Fibroblast of skin of back (primary cell): ENCODE data around the gene KMT2C.
"Not testable (repeated sequence)": the region's sequence is repeated elsewhere in the genome, so short reads cannot be mapped to it uniquely, and the experiment has no call there.

Experiments
- DNase-seq: peaks from one replicate; pipeline ENCODE4 v3.0.0-alpha.2; 2013

KMT2C gene

DNA sequence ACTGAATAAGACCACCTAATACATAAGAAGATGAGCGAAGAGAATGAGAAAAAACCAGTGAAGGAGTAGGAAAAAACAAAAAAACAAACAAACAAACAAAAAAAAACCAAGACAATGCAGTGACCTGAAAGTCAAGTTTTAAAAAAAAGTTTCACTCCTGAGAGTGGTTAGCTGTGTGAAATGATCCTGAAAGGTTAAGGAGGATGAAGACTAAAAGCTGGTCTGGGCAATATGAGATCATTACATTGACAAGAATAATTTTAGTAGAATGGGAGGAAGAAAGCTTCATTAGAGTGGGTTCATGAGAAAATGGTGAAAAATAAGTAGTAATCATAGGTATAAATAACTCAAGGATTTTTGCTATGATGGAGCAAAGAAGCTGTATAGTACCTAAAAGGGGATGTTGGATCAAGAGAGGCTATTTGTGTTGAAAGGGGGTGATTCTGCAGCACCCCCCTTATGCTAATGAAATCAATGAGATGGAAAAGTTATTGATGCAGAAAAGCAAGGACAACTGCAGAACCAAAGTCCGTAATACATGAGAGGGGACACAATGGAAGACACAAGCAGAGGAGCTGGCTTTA is 80.2 kb downstream of the KMT2C start:
- no peak for DNase-seq

- peak; percentile 76 for DNase-seq
These were observed 81.7 kb downstream of the KMT2C start for GRCh38 chr7:152354061-152354460.

DNA sequence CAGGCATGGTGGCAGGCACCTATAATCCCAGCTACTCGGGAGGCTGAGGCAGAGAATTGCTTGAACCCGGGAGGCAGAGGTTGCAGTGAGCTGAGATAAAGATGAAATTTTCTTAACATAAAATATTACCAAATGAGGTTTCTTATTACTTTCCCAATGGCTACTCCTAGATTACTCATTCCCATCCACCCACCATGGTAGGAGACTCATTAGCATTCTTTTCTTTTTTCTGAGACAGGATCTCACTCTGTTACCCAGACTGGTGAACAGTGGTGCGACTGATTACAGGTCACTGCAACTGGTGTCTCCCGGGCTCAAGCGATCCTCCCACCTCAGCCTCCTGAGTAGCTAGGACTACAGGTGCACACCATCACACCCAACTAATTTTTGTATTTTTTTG is 82.5 kb downstream of the KMT2C start:
- peak; percentile 27 for DNase-seq

DNA sequence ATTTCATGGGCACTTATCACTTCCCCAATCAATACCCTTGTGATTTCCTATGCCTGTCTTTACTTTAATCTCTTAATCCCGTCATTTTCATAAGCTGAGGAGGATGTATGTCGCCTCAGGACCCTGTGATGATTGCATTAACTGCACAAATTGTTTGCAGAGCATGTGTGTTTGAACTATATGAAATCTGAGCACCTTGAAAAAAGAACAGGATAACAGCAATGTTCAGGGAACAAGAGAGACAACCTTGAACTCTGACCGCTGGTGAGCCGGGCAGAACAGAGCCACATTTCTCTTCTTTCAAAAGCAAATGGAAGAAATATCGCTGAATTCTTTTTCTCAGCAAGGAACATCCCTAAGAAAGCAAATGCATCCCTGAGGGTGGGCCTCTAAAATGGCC is 84.1 kb downstream of the KMT2C start:
- DNase-seq = not testable (repeated sequence)

- DNase-seq = no peak
These were observed 84.6 kb downstream of the KMT2C start for GRCh38 chr7:152351168-152351567.

GRCh38 chr7:152347888-152348287 is 87.9 kb downstream of the KMT2C start:
- DNase-seq = no peak

DNA sequence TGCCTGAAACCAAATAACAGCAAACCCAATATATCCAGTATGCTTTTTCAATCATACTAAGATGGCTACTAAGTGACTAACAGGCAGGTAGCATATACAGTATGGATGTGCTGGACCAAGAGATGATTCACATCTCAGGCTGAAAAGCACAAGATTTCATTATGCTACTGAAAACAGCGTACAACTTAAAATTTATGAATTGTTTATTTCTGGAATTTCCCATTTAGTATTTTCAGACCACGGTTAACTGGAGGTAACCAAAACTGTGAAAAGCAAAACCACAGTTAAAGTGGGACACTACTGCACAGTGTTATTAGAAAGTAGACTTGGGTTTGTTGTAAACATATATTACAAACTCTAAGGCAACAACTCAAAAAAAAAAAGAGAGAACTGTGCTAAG is 91.5 kb downstream of the KMT2C start:
- DNase-seq = no peak

- DNase-seq = no peak
These were observed 93.0 kb downstream of the KMT2C start for GRCh38 chr7:152342796-152343195.

DNA sequence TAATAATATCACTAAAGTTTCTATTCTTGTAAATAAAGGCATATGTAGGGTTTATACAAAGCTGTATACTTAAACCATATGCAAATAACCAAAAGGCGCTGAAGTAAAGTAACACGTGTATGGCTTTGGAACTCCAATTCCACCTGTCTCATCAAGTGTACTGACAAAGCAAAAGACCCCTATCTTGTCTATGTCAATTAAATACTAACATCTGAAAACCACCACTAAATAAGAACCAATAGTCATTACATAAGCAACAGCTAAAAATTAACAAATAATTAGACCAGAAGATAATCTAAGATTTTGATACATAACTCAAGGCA is 93.9 kb downstream of the KMT2C start:
- no peak for DNase-seq

DNA sequence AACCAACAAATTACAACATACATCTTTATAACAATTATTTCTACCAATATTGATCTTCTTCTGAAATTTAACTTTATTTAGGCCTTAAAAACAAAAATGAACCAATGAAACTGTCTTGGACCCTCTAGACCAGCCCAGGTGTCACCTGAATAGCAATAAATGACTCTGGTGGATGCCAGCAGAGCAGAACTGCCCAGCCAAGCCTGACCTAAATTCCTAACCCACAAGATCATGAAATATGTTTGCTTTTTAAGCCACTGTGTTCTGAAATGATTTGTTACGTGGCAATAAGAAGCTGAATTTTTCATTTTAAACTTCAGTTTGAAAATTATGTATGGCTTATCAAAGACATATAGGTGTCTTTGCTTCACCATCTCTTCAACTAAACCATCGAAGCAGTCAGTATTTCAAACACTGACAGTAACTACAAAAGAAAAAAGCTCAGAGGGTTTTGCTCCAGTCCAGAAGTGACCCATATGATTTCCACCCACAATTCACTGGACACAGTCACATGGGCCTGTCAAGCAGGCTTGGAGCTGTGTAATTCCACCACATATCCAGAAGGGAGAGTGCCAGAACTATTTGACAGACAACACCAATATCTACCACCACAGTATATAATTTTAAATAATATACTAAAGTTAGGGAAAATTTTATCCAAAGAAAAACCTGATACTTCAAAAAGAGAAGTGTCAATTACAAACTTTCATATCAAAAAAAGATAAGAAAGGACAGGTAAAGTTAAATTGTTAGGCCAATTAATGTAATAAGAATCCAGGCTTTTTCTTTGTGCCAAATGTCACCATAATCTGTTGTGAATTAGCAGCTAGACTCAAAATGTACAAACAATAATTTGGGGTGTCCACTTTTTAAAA is 94.5 kb downstream of the KMT2C start:
- DNase-seq = peak; percentile 65

DNA sequence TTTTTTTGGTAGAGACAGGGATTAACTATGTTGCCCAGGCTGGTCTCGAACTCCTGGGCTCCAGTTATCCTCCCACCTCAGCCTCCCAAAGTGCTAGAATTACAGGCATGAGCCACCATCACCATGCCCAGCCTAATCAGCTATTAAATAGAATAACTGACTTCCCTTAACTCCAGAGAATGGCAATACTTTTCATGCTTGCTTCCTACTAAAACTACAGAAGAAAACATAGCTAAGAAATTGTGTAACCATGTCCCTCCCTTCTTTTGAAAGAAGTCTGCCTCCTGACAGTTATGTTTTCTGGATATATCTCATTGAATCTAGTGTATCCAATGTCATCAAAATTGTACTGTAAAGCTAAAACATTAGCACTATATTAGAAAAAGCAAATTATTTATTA is 95.6 kb downstream of the KMT2C start:
- DNase-seq = no peak

DNA sequence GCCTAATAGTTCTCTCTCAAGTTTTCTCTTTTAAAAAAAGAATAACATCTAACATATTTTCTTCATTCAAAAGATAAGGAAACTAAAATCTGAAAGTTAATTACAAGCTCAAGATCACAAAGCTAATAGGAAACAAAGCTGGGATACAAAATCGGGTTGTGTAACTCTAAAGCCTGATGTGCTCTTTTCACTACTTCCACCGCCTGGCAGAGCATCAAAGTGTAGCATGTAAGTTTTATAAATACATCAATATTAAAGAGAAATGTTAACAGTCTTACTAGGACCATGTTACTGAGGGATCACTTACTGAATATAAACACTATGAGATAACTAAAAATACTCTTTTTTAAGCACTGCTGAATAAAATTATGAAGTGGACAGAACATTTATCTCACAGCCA is 97.2 kb downstream of the KMT2C start:
- no peak for DNase-seq

DNA sequence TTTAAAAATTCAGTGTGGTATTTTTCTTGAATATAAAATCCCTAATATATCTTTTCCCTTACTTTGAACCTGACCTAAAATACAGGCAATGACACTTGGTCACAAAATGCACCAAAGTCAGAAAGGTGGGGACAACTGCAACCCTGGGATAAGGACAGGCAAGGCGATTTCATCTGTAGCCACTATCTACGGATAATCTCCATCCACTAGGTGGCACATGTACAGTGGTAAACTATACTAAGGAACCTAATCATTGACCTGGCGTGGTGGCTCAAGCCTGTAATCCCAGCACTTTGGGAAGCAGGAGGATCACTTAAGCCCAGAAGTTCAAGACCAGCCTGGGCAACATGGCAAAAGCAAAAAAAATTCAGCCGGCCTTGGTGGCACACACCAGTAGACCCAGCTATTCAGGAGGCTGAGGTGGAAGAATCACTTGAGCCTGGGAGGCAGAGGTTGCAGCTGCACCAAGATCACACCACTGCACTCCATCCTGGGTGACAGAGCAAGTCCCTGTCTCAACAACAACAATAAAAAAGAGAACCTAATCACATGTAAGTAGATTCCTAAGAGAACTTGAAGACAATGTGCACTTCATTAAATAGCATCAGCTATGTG is 98.9 kb downstream of the KMT2C start:
- peak; percentile 49 for DNase-seq

- DNase-seq = no peak
These were observed 99.8 kb downstream of the KMT2C start for GRCh38 chr7:152335900-152336571.

GRCh38 chr7:152333134-152333533 is 102.7 kb downstream of the KMT2C start:
- DNase-seq = peak; percentile 5

DNA sequence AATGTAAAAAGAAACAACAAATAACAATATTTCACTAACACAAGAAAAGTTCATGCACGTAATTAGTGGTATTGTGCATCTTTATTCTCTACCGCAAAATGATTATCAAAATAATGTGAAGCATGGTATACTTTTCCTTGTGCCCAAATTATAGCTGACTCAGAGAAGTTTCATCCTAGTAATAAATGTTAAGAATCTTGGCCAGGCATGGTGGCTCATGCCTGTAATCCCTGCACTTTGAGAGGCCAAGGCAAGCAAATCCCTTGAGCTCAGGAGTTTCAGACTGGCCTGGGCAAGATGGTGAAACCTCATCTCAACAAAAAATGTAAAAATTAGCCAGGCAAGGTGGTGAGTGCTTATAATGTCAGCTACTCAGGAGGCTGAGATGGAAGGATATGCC is 105.0 kb downstream of the KMT2C start:
- no peak for DNase-seq

- DNase-seq = no peak
These were observed 106.3 kb downstream of the KMT2C start for GRCh38 chr7:152329469-152329868.

- no peak for DNase-seq
These were observed 107.6 kb downstream of the KMT2C start for GRCh38 chr7:152328234-152328633.

GRCh38 chr7:152315845-152316244 is 120.0 kb downstream of the KMT2C start:
- DNase-seq = no peak

- peak; percentile 73 for DNase-seq
These were observed 121.8 kb downstream of the KMT2C start for GRCh38 chr7:152313831-152314604.

DNA sequence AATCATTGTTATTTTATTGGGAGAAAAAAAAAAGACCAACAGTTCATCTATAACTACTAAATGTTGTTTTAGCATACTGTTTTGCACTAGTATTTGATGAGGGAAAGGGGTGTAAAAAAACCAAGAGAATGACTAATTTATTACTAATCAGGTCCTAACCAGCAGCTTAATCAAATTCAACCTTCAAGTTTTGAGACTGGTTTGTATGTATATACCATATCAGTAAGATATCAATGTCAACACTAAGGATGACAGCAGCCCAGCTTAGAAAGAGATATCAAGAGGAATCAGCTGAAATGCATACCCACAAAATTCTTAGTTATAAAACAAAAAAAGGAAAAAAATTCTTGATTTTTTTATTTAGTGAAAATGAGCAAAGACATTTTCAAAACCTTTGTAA is 122.6 kb downstream of the KMT2C start:
- DNase-seq = no peak

- peak; percentile 19 for DNase-seq
These were observed 123.5 kb downstream of the KMT2C start for GRCh38 chr7:152312316-152312715.

GRCh38 chr7:152307902-152308301 is 127.9 kb downstream of the KMT2C start:
- DNase-seq = no peak
